Endothelial cell of umbilical vein (primary cell): ENCODE results near the gene ERN2. TPM values are rescaled to one million over a fixed set of nuclear protein-coding genes. Genes with fewer than 3 reads are reported as not detected.

ENCODE experiments used
- BruUV-seq: library from RNA; stranded (reverse); fragments of 400-500 nt; replicated peaks from 2 replicates; lab custom pipeline; 2021; lab: Mats Ljungman, UMichigan
- CTCF ChIA-PET: fragments of 300-600, 350-600 bp; sonication (Branson Sonifier 250); formaldehyde crosslinking; loops from one replicate; lab custom pipeline; 2021; ENCODE audit warnings: antibody characterized with exemption, inconsistent platforms; lab: Charles Lee
- POLR2A ChIA-PET: fragments of 300-600, 350-600 bp; sonication (Branson Sonifier 250); formaldehyde crosslinking; loops from one replicate; lab custom pipeline; 2021; ENCODE audit warnings: antibody characterized with exemption, inconsistent platforms; lab: Charles Lee
- DNase-seq: peaks from one replicate; pipeline ENCODE4 v3.0.0-alpha.2; 2011; ENCODE audit warnings: low read depth, low spot score
- FAIRE-seq: peaks from 2 replicates; lab custom pipeline; 2011; peaks lifted over from hg19 to GRCh38; lab: Jason Lieb, UNC
- H2AFZ ChIP-seq: 2 replicates; pipeline ENCODE4 v1.6.0; 2012; ENCODE audit warnings: low read depth, low read length, control low read depth, inconsistent platforms
- H3K27ac ChIP-seq: 2 replicates; pipeline ENCODE4 v1.5.1; 2011; ENCODE audit warnings: low read depth, mild to moderate bottlenecking, control low read depth, low read length, moderate library complexity; ENCODE audit not compliant: insufficient read depth
- H3K27me3 ChIP-seq, 2 experiments: 2 replicates each; pipeline versions ENCODE4 v1.6.0 to v1.6.1; 2011; ENCODE audit warnings: low read length in 2 of 2, mixed read lengths in 1 of 2; ENCODE audit not compliant: control insufficient read depth in 2 of 2, insufficient read depth in 2 of 2
- H3K36me3 ChIP-seq, 2 experiments: 2 replicates in 1 of 2; 3 replicates in 1 of 2; pipeline ENCODE4 v1.5.1; 2011; ENCODE audit warnings: low read length in 2 of 2, mild to moderate bottlenecking in 1 of 2, moderate library complexity in 1 of 2; ENCODE audit not compliant: control insufficient read depth in 2 of 2, insufficient read depth in 2 of 2; ENCODE audit errors: extremely low read depth in 1 of 2
- H3K4me1 ChIP-seq: 3 replicates; pipeline ENCODE4 v1.5.1; 2011; ENCODE audit warnings: mild to moderate bottlenecking, low read length; ENCODE audit not compliant: control insufficient read depth, insufficient read depth; ENCODE audit errors: extremely low read depth
- H3K4me2 ChIP-seq: 2 replicates; pipeline ENCODE4 v1.6.1; 2011; ENCODE audit warnings: low read length, control low read depth, mixed read lengths; ENCODE audit not compliant: insufficient read depth
- H3K4me3 ChIP-seq, 3 experiments: fragments of 200-600 bp in 1 of 3; sonication (generic), shearing (Covaris generic) in 1 of 3; replicated peaks in 1 of 3; 2 replicates each; pipeline ENCODE4 v1.5.1; 2011 to 2016; ENCODE audit warnings: control low read depth in 3 of 3, low read length in 3 of 3, mild to moderate bottlenecking in 2 of 3, inconsistent platforms in 1 of 3, low read depth in 1 of 3, moderate library complexity in 1 of 3; ENCODE audit not compliant: insufficient read depth in 1 of 3
- H3K79me2 ChIP-seq: 2 replicates; pipeline ENCODE4 v1.6.0; 2012; ENCODE audit warnings: low read length, inconsistent platforms; ENCODE audit not compliant: control insufficient read depth, insufficient read depth
- H3K9ac ChIP-seq: replicated peaks from 2 replicates; pipeline ENCODE3; 2011; ENCODE audit warnings: low read length, control low read depth; ENCODE audit not compliant: insufficient read depth; ENCODE audit errors: extremely low read depth
- H3K9me1 ChIP-seq: replicated peaks from 3 replicates; pipeline ENCODE4 v1.6.0; 2011; ENCODE audit warnings: mild to moderate bottlenecking, low read length; ENCODE audit not compliant: control insufficient read depth, insufficient read depth; ENCODE audit errors: extremely low read depth
- H3K9me3 ChIP-seq: replicated peaks from 2 replicates; pipeline ENCODE4 v1.5.1; 2012; ENCODE audit warnings: low read length, inconsistent platforms; ENCODE audit not compliant: control insufficient read depth, insufficient read depth
- H4K20me1 ChIP-seq: replicated peaks from 2 replicates; pipeline ENCODE3; 2011; ENCODE audit warnings: mild to moderate bottlenecking, low read length; ENCODE audit not compliant: control insufficient read depth, insufficient read depth; ENCODE audit errors: extremely low read depth
- EZH2 ChIP-seq: IDR thresholded peaks from 2 replicates; pipeline ENCODE4 v1.6.1; 2012; ENCODE audit warnings: borderline replicate concordance, low read depth, mild to moderate bottlenecking, moderate library complexity, low read length, inconsistent platforms; ENCODE audit not compliant: severe bottlenecking
- FOS ChIP-seq: IDR thresholded peaks from 2 replicates; pipeline ENCODE4 v1.6.1; 2011; ENCODE audit warnings: mild to moderate bottlenecking, low read length, moderate library complexity, borderline replicate concordance; ENCODE audit not compliant: insufficient read depth
- GATA2 ChIP-seq: IDR thresholded peaks from 2 replicates; pipeline ENCODE4 v1.7.0; 2011; ENCODE audit warnings: low read depth, mild to moderate bottlenecking, moderate library complexity, mixed read lengths, low read length; ENCODE audit not compliant: insufficient read length, insufficient read depth
- JUN ChIP-seq: IDR thresholded peaks from 2 replicates; pipeline ENCODE4 v1.6.1; 2011; ENCODE audit warnings: borderline replicate concordance, low read depth; ENCODE audit not compliant: insufficient read length, insufficient read depth
- MYC ChIP-seq: IDR thresholded peaks from one replicate; pipeline ENCODE4 v1.6.1; 2011; ENCODE audit warnings: mild to moderate bottlenecking, low read depth, low read length
- POLR2A ChIP-seq: IDR thresholded peaks from 2 replicates; pipeline ENCODE4 v1.6.1; 2012; ENCODE audit warnings: low read depth, mild to moderate bottlenecking, control low read depth, low read length
- POLR2AphosphoS5 ChIP-seq: IDR thresholded peaks from 2 replicates; pipeline ENCODE4 v1.6.1; 2012; ENCODE audit warnings: low read depth, mild to moderate bottlenecking, control low read depth, low read length, moderate library complexity; ENCODE audit not compliant: insufficient read depth
- dilution Hi-C: fragments of 300-500 bp; cut with MboI; formaldehyde crosslinking; loops from one replicate; pipeline ENCODE4 v1.15.0; 2019; ENCODE audit warnings: low sequenced_read_pairs; ENCODE audit not compliant: extremely low pct_ligation_motif_present
- intact Hi-C: fragments of 100-400 bp; cut with micrococcal nuclease; formaldehyde crosslinking; loops from one replicate; pipeline ENCODE4 v1.10.0; 2022
- polyA plus RNA-seq, 4 experiments: library from polyadenylated mRNA; depleted of rRNA in 3 of 4; stranded (reverse) in 3 of 4; unstranded in 1 of 4; fragments of >200 nt; gene quantifications; 2 replicates each; pipeline versions ENCODE4 v1.2.1 to v1.2.3, GENCODE V29; 2011 to 2012; ENCODE audit warnings: missing spikeins in 1 of 4
- total RNA-seq: library from RNA; stranded (reverse); gene quantifications from 2 replicates; pipeline ENCODE4 v1.2.3, GENCODE V29; 2021
- TF ChIP-seq, protein P1 (sequence below): IDR thresholded peaks from 2 replicates; pipeline ENCODE4 v1.6.1; 2011; ENCODE audit not compliant: insufficient read depth, insufficient read length
- TF ChIP-seq, protein P2 (sequence below), 2 donors: IDR thresholded peaks; 1 replicate in 1 of 2; 2 replicates in 1 of 2; pipeline ENCODE4 v1.5.1; 2011; ENCODE audit warnings: low read length in 2 of 2, mild to moderate bottlenecking in 2 of 2, moderate library complexity in 2 of 2, control low read depth in 1 of 2, inconsistent platforms in 1 of 2, low read depth in 1 of 2; ENCODE audit not compliant: insufficient read depth in 1 of 2; ENCODE audit errors: extremely low read depth in 1 of 2

Gene ERN2
- total and polyA plus RNA-seq, 2 donors (not counting 3 experiments of a cell fraction or from before 2014, with no cell fraction given) = 0.15 TPM; not detected in 1

DNA sequence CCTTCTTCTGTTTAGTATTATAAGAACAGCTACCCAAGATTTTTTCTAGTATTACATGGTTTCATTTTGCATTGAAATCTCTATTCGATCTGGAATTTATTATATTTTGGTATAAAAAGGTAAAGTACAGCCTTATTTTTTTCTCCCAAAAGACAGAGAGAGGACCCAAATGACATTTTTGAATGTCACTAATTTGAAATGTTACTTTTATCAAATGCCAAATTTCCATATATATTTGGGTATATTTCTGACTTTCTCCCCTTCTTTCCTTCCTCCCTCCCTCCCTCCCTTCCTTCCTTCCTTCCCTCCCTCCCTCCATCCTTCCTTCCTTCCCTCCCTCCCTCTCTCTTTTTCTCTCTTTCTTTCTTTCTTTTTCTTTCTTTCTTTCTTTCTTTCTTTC is 35.6 kb upstream of the ERN2 start:
- FAIRE-seq (no peak), DNase-seq (no peak)
- dilution Hi-C loops (no loop called here), intact Hi-C loops (no loop called here)
- TF ChIP-seq MYC (no peak), EZH2 (no peak), JUN (no peak), GATA2 (no peak), POLR2A (no peak), POLR2AphosphoS5 (no peak), FOS (no peak)
- TF ChIP-seq, protein P1, sequence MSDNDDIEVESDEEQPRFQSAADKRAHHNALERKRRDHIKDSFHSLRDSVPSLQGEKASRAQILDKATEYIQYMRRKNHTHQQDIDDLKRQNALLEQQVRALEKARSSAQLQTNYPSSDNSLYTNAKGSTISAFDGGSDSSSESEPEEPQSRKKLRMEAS = no peak
- TF ChIP-seq, protein P2, sequence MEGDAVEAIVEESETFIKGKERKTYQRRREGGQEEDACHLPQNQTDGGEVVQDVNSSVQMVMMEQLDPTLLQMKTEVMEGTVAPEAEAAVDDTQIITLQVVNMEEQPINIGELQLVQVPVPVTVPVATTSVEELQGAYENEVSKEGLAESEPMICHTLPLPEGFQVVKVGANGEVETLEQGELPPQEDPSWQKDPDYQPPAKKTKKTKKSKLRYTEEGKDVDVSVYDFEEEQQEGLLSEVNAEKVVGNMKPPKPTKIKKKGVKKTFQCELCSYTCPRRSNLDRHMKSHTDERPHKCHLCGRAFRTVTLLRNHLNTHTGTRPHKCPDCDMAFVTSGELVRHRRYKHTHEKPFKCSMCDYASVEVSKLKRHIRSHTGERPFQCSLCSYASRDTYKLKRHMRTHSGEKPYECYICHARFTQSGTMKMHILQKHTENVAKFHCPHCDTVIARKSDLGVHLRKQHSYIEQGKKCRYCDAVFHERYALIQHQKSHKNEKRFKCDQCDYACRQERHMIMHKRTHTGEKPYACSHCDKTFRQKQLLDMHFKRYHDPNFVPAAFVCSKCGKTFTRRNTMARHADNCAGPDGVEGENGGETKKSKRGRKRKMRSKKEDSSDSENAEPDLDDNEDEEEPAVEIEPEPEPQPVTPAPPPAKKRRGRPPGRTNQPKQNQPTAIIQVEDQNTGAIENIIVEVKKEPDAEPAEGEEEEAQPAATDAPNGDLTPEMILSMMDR (IDR thresholded peaks at IDR 0.05; ENCODE audit: extremely low read depth in 1 of 2, insufficient read depth in 1 of 2, low read depth in 1 of 2, low read length in 2 of 2) = no peak
- Histone ChIP-seq H3K4me2 (no peak overlapping the region), H2AFZ (no peak overlapping the region), H4K20me1 (no peaks in the 10 kb centered on the region), H3K9me1 (no peaks in the 10 kb centered on the region), H3K4me1 (no peaks in the 10 kb centered on the region), H3K9me3 (no peaks in the 10 kb centered on the region), H3K27me3 (peaks cover 0 to 1% of the 10 kb centered on the region in 2 experiments), H3K27ac (no peak overlapping the region), H3K36me3 (no peaks in the 10 kb centered on the region), H3K9ac (no peak overlapping the region), H3K4me3 (no peak overlapping the region), H3K79me2 (no peaks in the 10 kb centered on the region)
- ChIA-PET POLR2A (no interaction called here), CTCF (interaction anchor here (1.1 to 1.2 kb wide), 2 partner anchors 262 to 268 kb away, joined by 3 read pairs; no protein-coding TSS in a partner anchor)
- no TSS peak for BruUV-seq
